ENCODE measurements around the gene TCF7L2.
"Not testable (repeated sequence)": the region's sequence is repeated elsewhere in the genome, so short reads cannot be mapped to it uniquely, and the experiment has no call there.

Gene TCF7L2

GRCh38 chr10:113089551-113089950, 139.5 kb downstream of the TCF7L2 start:
- DNase-seq = no peak

DNA sequence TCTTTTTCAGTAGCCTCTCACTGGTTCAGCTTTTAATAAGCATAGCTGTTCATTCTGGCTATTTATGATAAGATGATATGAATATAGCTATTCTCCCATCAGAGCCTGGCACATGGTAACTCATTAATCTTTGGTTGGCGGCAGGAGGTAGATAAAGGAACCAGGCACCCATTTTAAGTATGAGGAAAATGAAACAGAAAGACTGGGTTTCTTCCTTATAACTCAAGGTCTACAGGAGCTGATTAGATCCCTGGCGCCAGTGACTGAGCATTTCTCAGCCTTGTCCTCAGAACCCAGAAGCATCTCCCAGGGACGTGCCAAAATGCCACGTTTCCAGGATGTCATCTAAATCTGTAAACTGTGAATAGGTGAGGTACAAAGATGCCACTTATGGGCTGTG, 141.9 kb downstream of the TCF7L2 start:
- no peak for DNase-seq

GRCh38 chr10:113093188-113094113, 143.4 kb downstream of the TCF7L2 start:
- DNase-seq = no peak

DNA sequence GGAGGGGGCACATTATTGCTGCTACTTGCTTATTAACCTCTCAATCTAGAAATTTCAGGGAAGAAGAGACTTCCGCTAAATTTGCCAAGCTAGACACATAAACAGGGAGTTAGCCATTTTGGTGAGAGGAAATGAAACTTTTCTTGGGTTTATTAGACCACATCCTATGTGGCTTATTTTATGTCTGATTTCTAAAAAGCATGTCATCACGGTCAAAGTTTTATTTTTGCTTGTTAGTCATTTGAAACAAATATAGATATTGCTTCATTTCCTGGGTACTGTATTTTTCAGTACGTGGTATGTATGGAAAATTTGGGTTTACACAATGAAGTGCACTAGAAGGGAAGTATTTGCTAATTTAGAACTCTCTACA, 144.1 kb downstream of the TCF7L2 start:
- no peak for DNase-seq

GRCh38 chr10:113095419-113096127, 145.5 kb downstream of the TCF7L2 start:
- DNase-seq = peak in 1 of 56 donors; percentile 12

DNA sequence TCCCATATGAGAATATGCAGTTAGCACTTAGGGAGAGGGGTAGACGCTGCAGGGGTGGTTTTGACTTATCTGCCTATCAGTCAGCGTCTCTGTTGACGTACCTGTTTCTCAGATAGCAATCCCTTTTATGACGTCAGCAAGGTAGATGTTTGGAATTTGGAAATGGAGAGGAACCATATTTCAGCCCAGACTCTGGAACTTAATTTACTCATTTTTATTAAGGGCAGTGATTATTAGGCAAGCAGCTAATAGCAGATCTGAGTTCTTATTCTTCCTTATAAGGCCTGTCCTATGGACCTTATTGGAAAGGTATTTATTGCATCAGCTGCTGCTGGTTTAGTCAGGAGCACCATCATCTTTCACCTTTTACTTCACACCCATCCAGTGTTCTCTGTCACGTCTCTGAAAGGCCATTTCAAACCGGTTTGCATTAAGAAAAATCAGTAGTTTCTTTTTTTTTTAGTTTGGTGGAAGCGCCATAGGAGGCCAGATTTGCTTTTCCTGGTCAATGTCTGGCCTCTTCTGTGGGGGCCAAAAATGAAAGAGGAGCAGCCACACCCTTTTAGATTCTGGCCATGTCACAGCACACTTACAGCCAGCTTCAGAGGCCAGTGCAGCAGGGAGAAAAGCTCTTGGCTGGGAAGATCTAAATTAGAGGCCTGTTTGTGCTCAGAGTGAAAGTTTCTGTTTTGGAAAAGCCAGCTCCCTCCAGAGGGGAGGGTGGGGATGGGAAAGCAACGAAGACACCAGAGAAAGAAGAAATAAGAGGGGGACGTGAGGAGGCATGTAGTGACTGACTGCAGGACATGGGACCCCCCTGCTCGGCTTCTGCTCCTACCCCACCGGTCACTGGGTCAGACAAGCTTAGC, 146.3 kb downstream of the TCF7L2 start:
- DNase-seq = peak in 5 of 56 donors; percentile 9 to 43 (median 10)

- DNase-seq = no peak
Measured at GRCh38 chr10:113097036-113097435, 147.0 kb downstream of the TCF7L2 start.

DNA sequence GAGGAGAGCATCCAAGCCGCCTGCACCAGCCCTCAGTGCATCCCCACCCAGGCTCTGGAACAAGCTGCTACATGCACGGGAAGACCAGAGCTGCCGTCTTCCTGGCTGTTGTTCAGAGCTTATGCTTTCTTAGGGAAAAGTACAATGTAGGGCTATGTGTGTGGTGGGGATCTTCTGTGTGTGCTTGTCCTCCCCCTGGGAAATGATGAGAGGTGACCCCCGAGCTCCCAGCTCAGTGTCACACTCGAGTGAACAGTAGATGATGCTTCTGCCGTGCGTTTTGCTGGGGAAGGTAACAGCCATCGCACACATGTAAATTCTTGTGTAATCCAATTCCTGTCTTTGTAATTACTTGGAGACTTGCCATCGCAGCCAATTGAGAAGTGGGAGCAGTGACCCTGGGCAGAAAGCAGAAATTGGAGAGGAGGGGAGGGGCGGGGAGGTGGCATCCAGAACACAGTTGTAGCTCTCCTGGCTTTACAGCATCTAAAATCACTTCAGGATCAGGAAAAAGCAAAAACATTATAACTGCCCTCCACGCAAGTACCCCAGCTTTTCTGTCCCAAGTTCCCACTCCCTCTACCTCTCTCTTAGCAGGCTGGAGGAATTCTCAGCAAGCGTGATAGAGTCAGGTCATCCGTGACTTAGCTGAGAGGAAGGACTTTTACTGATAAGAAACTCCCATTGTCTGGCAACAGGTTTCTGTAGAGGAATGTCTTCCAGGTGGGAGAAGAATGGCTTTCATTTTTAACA, 149.6 kb downstream of the TCF7L2 start:
- no peak for DNase-seq

DNA sequence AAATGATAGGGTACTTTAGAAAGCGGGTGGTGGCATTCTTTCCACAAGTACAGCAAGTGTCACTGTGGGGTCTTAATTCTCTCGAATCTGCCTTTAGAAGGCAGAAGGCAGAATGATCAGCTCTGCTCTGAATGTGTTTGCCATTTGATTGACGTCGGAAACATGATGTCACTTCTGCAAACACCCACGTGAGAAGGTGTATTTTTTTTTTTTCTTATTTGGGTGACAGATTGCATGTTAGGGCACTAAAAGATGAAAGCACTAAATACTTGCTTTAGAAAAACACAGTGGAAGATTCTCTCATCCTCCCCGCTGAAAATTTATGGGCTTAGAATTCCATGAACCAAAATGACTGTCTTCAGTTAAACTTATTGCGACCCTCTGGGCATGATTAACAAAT, 150.2 kb downstream of the TCF7L2 start:
- DNase-seq = no peak

GRCh38 chr10:113103131-113103840, 153.2 kb downstream of the TCF7L2 start:
- no peak for DNase-seq

GRCh38 chr10:113104047-113104446, 154.0 kb downstream of the TCF7L2 start:
- DNase-seq = no peak

DNA sequence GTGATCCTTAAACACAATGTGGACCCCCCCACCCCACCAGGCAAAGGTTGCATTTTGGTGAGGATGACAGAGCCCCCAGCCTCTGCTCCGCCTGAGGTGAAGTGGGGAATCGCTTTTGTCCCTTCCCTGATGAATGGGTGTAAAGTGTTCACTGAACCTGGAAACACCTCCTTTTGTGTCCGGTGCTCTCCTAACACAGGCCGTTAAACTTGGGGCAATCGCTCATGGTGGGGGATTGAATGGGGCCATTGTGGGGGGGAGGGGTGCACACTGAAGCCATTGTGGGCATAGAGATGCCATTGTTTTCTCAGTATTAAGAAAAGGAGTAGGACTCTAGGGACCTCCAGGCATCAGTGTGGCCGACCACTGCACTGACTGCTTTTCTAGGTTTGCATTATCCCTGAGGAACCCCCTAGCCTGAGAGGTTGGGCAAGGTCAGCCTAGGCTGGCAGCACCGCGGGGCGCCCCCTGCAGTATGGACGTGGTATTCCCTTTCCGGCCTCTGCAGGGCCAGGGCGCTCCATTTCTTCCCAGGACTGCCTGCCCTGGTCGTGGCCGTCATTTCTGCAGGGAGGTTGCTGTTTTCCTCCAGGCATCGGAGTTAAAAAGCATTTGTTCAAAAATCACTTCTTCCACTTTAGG, 158.3 kb downstream of the TCF7L2 start:
- DNase-seq = peak in 25 of 56 donors; percentile 5 to 69 (median 18)

DNA sequence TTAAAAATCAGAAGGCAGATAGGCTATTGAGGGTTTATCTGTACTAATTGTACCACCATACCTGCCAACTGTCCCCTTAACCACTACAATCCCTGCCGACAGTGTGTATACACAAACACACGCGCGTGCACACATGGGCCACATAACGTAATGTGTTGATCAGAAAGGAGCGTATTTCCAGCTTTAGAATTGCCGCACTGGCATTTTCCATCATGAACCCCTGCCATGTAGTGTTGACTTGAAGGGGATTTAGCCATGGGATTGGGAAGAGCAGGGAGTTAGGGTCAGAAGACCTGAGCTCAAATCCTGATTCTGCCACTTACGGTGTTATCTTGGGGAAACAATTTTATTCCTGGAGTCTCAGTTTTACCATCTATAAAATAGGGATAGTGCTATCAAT, 158.9 kb downstream of the TCF7L2 start:
- DNase-seq = no peak

DNA sequence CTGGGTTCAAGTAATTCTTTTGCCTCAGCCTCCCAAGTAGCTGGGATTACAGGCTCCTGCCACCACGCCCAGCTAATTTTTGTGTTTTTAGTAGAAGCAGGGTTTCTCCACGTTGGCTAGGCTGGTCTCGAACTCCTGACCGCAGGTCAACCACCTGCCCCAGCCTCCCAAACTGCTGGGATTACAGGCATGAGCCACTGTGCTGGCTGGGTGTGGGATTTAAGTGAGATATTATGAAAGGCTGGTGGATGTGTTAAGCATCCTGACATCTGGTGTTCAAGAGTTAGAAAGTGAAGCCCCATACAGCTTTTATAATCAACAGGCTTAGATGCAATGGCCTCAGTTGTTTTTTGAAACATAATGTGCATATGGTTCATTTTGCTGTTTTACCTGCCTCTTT, 159.4 kb downstream of the TCF7L2 start:
- DNase-seq = not testable (repeated sequence)

GRCh38 chr10:113111260-113111659, 161.2 kb downstream of the TCF7L2 start:
- DNase-seq = no peak

GRCh38 chr10:113111900-113112853, 162.1 kb downstream of the TCF7L2 start:
- no peak for DNase-seq

- DNase-seq = no peak
Measured at GRCh38 chr10:113113241-113113640, 163.2 kb downstream of the TCF7L2 start.

DNA sequence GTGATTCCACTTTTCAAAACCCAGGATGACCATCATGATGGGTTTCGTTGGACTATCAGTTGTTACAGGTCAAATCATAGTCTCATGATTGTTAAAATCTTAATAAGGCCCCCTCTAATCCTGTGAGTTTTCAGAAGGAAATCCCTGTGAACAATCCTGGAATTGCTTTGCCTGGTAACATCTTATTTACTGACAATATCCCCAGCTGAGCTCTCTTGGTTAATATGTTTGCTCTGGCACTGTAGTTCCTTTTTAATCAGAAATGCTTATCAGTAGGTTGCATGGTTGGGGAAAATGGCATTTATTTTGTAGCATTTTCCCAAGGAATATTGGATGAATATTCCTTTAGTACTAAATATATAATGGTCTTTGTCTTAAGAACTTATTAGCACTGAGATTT, 163.9 kb downstream of the TCF7L2 start:
- DNase-seq = no peak

Data from nucleus accumbens (tissue), 56 donors.